NCI-H1105 treated with DMSO at 0.1 percent for 48 hours (cell line): ENCODE data around the gene SRM.
"Not testable (repeated sequence)": the region's sequence is repeated elsewhere in the genome, so short reads cannot be mapped to it uniquely, and the experiment has no call there.

ENCODE experiments used
- DNase-seq: peaks from one replicate; lab custom pipeline; 2025; lab: John Stamatoyannopoulos, UW

SRM gene

GRCh38 chr1:11044849-11045427 lies 14.9 kb downstream of the SRM start:
- DNase-seq = no peak

- DNase-seq = no peak
Measured at GRCh38 chr1:11044086-11044848, 15.6 kb downstream of the SRM start.

GRCh38 chr1:11042995-11043874 lies 16.6 kb downstream of the SRM start:
- DNase-seq = no peak

- no peak for DNase-seq
Measured at GRCh38 chr1:11042065-11042464, 17.8 kb downstream of the SRM start.

GRCh38 chr1:11041048-11041447 lies 18.8 kb downstream of the SRM start:
- DNase-seq = no peak

GRCh38 chr1:11040105-11040429 lies 19.8 kb downstream of the SRM start:
- DNase-seq = not testable (repeated sequence)

- no peak for DNase-seq
Measured at GRCh38 chr1:11039351-11040104, 20.3 kb downstream of the SRM start.

- peak; percentile 88 for DNase-seq
Measured at GRCh38 chr1:11037740-11038182, 22.1 kb downstream of the SRM start.

GRCh38 chr1:11037019-11037739 lies 22.6 kb downstream of the SRM start:
- not testable (repeated sequence) for DNase-seq

- no peak for DNase-seq
Measured at GRCh38 chr1:11031624-11032262, 28.1 kb downstream of the SRM start.

- DNase-seq = no peak
Measured at GRCh38 chr1:11030865-11031264, 29.0 kb downstream of the SRM start.

GRCh38 chr1:11028018-11028417 lies 31.8 kb downstream of the SRM start:
- no peak for DNase-seq

- DNase-seq = no peak
Measured at GRCh38 chr1:11027316-11027715, 32.5 kb downstream of the SRM start.

GRCh38 chr1:11026903-11027302 lies 32.9 kb downstream of the SRM start:
- DNase-seq = no peak

GRCh38 chr1:11026052-11026451 lies 33.8 kb downstream of the SRM start:
- peak; percentile 7 for DNase-seq

GRCh38 chr1:11025618-11026017 lies 34.2 kb downstream of the SRM start:
- no peak for DNase-seq

- no peak for DNase-seq
Measured at GRCh38 chr1:11024874-11025203, 35.0 kb downstream of the SRM start.

- no peak for DNase-seq
Measured at GRCh38 chr1:11024154-11024873, 35.5 kb downstream of the SRM start.

- DNase-seq = no peak
Measured at GRCh38 chr1:11023201-11023600, 36.6 kb downstream of the SRM start.

GRCh38 chr1:11019971-11020370 lies 39.8 kb downstream of the SRM start:
- DNase-seq = no peak
